ENCODE measurements around the gene PPFIA2.
A peak's percentile ranks its signal among the peaks of the same experiment; 100 is the strongest.

Gene PPFIA2

DNA sequence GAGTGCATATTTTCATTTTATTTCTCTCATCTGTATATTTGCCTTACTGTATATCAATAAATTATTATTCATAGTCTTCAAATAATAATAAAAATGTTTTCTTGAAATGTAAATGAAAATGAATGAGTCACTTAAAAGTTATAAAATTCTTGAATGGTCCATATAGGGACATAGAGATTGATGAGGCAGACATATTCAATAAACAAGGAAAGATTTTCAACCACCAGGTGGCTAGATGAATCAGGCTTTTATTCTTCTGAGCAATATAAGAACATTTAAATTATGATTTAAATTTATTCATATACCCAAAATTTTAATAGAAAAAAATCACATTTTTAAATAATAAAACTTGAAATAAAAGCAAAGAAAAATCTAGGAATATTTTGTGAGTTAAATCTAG, 431.7 kb downstream of the PPFIA2 start:
- no peak for TF ChIP-seq POLR2AphosphoS5 (IDR thresholded peaks at IDR 0.05; ENCODE audit: low read depth, low read length)
- no peak for TF ChIP-seq REST (IDR thresholded peaks at IDR 0.05; ENCODE audit: insufficient read depth in 1 of 2, low read depth in 2 of 2, low read length in 2 of 2)
- TF ChIP-seq SIN3A (IDR thresholded peaks at IDR 0.05; ENCODE audit: borderline replicate concordance, insufficient read depth, low read length) = no peak
- no peak for TF ChIP-seq TAF1 (IDR thresholded peaks at IDR 0.05; ENCODE audit: borderline replicate concordance, insufficient read depth, low read length)
- TF ChIP-seq FOXP2 (optimal IDR thresholded peaks at IDR 0.05; ENCODE audit: borderline replicate concordance, extremely low read depth, extremely low read length, insufficient read depth) = no peak

GRCh38 chr12:81325086-81325485, 434.1 kb downstream of the PPFIA2 start:
- TF ChIP-seq FOXP2 (optimal IDR thresholded peaks at IDR 0.05; ENCODE audit: borderline replicate concordance, extremely low read depth, extremely low read length, insufficient read depth) (no peak), REST (IDR thresholded peaks at IDR 0.05; ENCODE audit: insufficient read depth in 1 of 2, low read depth in 2 of 2, low read length in 2 of 2) (no peak), SIN3A (IDR thresholded peaks at IDR 0.05; ENCODE audit: borderline replicate concordance, insufficient read depth, low read length) (no peak), POLR2AphosphoS5 (IDR thresholded peaks at IDR 0.05; ENCODE audit: low read depth, low read length) (no peak), TAF1 (IDR thresholded peaks at IDR 0.05; ENCODE audit: borderline replicate concordance, insufficient read depth, low read length) (no peak)

DNA sequence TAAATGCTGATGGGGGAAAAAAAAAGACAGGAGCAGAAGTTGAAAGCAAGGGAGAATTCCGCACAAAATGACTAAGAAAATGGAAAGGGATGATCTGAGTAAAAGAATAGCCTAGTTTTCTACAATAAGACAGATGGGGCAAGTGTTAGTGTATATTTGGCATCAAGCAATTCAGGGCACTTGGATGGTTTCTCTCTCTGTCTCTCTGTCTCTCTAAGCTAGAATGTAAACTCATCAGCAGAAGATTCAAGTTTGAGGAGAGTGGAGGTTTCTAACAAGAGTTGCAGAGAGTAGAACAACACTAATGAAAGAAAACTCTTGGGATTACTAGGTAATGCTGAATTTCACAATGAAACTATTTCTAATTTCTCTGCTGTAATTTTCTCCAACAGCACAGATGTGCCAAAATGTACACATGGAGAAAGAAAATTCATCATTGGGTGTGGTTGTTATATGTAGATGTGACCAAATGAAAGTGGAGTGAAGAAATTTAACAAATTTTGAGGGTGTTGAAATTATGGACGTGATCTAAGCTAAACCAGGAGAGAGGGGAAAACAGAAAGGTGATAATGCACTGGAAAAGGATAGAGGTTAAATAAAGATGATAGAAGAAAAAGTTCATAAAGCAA, 444.1 kb downstream of the PPFIA2 start:
- TF ChIP-seq SIN3A (IDR thresholded peaks at IDR 0.05; ENCODE audit: borderline replicate concordance, insufficient read depth, low read length) (no peak), TAF1 (IDR thresholded peaks at IDR 0.05; ENCODE audit: borderline replicate concordance, insufficient read depth, low read length) (no peak), POLR2AphosphoS5 (IDR thresholded peaks at IDR 0.05; ENCODE audit: low read depth, low read length) (no peak), FOXP2 (optimal IDR thresholded peaks at IDR 0.05; ENCODE audit: borderline replicate concordance, extremely low read depth, extremely low read length, insufficient read depth) (no peak), REST (IDR thresholded peaks at IDR 0.05; ENCODE audit: insufficient read depth in 1 of 2, low read depth in 2 of 2, low read length in 2 of 2) (no peak)

- TF ChIP-seq REST (IDR thresholded peaks at IDR 0.05; ENCODE audit: insufficient read depth in 1 of 2, low read depth in 2 of 2, low read length in 2 of 2) (no peak), SIN3A (IDR thresholded peaks at IDR 0.05; ENCODE audit: borderline replicate concordance, insufficient read depth, low read length) (no peak), POLR2AphosphoS5 (IDR thresholded peaks at IDR 0.05; ENCODE audit: low read depth, low read length) (no peak)
Measured at GRCh38 chr12:81303935-81304334, 455.2 kb downstream of the PPFIA2 start.

DNA sequence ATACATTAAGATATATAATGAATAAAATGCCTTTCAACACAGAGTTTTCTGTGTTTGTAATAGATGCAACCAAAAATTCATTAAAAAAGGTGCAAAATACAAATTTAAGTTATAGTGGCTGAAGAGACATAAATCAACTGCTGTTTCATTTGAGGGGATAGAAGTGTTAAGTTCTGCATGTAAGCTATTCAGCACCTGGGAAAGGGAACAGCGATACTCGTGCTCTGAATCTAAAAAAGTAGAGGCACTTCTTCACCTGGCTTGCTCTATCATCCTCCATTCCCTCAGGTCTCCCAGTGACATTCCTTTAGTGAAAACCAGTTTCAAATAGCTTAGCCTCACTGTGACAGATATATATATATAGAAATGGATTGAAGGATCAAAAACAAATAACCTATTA, 458.7 kb downstream of the PPFIA2 start:
- TF ChIP-seq SIN3A (IDR thresholded peaks at IDR 0.05; ENCODE audit: borderline replicate concordance, insufficient read depth, low read length) (no peak), FOXP2 (optimal IDR thresholded peaks at IDR 0.05; ENCODE audit: borderline replicate concordance, extremely low read depth, extremely low read length, insufficient read depth) (no peak), REST (IDR thresholded peaks at IDR 0.05; ENCODE audit: insufficient read depth in 1 of 2, low read depth in 2 of 2, low read length in 2 of 2) (peak in 1 of 2 experiments; percentile 77; a peak in 2 of 4 replicates), TAF1 (IDR thresholded peaks at IDR 0.05; ENCODE audit: borderline replicate concordance, insufficient read depth, low read length) (no peak), POLR2AphosphoS5 (IDR thresholded peaks at IDR 0.05; ENCODE audit: low read depth, low read length) (no peak)
